ENCODE results near the gene TMEM203.
"Not testable (repeated sequence)": the region's sequence is repeated elsewhere in the genome, so short reads cannot be mapped to it uniquely, and the experiment has no call there.

Gene TMEM203

DNA sequence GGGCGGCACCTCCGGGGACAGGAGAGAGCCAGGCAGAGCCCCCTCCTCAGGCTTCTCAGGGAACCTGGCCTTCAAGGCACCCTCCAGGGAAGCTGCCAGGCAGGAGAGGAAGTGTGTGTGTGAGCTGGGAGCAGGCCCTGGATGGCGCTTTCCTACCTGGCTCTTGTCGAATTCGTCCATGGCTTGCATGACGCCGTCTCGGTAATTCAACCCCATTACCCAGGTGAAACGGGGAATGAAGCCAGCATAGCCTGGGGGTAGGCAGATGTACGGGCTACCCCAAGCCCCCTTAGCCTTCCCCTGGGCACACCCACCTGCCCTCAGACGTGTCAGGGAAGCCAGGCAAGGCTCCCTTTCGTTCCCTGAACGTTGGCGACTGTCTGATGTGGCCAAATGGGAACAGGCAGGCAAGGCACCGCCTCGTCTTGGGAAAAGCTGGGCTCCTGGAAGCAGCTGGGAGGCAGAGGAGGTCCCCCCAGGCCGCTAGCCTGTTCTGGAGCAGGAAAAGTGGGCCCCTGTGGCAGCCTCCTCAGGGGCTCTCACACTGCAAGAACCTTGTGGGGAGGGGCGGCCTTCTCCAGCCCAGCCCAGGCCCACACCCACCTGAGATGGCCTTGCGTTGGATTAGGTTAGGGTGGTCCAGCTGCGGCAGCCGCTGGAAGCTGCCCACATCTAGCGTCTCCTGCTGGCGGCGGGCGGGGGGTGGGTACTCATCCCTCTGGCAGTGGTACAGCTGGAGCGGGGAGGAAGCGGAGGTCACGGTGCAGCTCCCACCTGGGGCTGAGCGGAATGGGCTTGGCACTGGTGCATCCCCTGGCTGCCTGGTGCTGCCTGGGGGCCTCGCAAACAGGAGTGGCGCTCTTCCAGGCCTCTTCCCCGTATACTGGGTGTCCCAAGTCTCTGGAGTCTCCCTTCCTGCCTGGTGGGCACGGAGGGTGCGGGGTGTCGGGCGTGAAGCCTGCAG is 39.3 kb upstream of the TMEM203 start:
- H3K4me3 ChIP-seq (replicated peaks in 1 of 2; ENCODE audit: low read depth in 2 of 2, low read length in 2 of 2): no peak overlapping the region
- peak in 1 of 2 donors; percentile 10 for DNase-seq (ENCODE audit: low read depth in 2 of 2)
- TF ChIP-seq, protein P1, sequence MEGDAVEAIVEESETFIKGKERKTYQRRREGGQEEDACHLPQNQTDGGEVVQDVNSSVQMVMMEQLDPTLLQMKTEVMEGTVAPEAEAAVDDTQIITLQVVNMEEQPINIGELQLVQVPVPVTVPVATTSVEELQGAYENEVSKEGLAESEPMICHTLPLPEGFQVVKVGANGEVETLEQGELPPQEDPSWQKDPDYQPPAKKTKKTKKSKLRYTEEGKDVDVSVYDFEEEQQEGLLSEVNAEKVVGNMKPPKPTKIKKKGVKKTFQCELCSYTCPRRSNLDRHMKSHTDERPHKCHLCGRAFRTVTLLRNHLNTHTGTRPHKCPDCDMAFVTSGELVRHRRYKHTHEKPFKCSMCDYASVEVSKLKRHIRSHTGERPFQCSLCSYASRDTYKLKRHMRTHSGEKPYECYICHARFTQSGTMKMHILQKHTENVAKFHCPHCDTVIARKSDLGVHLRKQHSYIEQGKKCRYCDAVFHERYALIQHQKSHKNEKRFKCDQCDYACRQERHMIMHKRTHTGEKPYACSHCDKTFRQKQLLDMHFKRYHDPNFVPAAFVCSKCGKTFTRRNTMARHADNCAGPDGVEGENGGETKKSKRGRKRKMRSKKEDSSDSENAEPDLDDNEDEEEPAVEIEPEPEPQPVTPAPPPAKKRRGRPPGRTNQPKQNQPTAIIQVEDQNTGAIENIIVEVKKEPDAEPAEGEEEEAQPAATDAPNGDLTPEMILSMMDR (IDR thresholded peaks at IDR 0.05; ENCODE audit: low read depth, low read length): no peak

DNA sequence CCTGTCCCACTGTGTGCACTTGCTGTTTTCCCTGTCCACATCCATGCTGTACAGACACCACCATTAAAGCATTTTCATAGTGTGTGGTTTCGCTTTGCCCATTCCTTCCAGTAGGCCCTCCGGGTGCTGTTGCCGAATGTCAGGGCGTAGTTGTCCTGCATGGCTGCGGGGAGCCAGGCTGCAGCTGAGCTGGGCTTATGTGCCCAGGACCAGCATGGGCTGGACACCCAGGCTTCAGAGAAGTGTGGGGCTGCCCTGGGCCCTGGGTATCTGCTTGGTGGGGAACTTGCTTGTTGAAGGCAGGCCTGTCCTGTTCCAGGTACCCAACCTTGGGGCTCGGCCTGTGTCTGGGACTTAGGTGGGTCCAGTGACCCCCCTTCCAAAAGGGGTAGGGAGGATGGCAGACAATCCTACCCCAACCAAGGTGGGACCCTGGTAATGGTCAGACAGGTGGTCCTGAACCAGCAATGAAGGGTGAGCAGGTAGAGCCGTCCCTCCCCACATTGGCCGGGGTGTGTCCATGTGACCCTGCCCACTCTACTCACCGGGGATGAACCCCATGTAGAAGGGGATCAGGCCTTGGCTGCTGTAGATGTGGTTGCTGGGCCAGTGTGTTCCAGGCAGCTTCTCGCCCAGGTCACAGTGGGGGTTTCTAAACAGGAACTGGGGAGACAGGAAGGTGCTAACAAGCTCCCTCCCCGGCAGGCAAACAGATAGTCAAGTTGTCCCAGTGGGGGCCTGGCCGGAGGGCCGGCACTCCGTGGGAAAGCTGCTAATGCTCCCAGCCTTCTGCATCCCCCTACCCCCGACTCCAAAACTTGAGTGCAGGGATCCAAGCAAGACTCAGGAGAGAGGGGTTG is 38.4 kb upstream of the TMEM203 start:
- DNase-seq (ENCODE audit: low read depth in 2 of 2): peak in 1 of 2 donors; percentile 20
- TF ChIP-seq, protein P1 (IDR thresholded peaks at IDR 0.05; ENCODE audit: low read depth, low read length): no peak
- H3K4me3 ChIP-seq (replicated peaks in 1 of 2; ENCODE audit: low read depth in 2 of 2, low read length in 2 of 2): no peak overlapping the region

DNA sequence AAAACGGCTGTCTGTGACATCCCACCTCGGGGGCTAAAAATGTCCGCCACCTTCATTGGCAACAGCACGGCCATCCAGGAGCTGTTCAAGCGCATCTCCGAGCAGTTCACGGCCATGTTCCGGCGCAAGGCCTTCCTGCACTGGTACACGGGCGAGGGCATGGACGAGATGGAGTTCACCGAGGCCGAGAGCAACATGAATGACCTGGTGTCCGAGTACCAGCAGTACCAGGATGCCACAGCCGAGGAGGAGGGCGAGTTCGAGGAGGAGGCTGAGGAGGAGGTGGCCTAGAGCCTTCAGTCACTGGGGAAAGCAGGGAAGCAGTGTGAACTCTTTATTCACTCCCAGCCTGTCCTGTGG is 37.8 kb upstream of the TMEM203 start:
- not testable (repeated sequence) for DNase-seq (ENCODE audit: low read depth in 2 of 2)
- H3K4me3 ChIP-seq (replicated peaks in 1 of 2; ENCODE audit: low read depth in 2 of 2, low read length in 2 of 2): peak overlapping the region in 1 of 2 donors; percentile 93

DNA sequence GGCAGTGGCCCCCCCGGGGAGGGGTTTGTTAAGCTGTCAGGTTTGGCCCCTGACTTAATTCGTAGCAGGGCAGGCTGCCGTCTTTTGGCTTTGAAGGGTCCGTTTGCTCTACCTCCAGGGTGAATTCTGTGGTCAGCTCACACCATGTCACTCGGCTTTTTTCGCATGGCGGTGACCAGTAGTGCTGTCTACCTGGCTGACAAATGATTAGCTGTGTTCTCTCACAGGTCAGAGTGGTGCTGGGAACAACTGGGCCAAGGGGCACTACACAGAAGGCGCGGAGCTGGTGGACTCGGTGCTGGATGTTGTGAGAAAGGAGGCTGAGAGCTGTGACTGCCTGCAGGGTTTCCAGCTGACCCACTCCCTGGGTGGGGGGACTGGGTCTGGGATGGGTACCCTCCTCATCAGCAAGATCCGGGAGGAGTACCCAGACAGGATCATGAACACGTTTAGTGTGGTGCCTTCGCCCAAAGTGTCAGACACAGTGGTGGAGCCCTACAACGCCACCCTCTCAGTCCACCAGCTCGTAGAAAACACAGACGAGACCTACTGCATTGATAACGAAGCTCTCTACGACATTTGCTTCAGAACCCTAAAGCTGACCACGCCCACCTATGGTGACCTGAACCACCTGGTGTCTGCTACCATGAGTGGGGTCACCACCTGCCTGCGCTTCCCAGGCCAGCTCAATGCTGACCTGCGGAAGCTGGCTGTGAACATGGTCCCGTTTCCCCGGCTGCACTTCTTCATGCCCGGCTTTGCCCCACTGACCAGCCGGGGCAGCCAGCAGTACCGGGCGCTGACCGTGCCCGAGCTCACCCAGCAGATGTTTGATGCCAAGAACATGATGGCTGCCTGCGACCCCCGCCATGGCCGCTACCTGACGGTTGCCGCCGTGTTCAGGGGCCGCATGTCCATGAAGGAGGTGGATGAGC is 37.1 kb upstream of the TMEM203 start:
- DNase-seq (ENCODE audit: low read depth in 2 of 2): peak in 1 of 2 donors; percentile 10
- TF ChIP-seq, protein P1 (IDR thresholded peaks at IDR 0.05; ENCODE audit: low read depth, low read length): no peak

DNA sequence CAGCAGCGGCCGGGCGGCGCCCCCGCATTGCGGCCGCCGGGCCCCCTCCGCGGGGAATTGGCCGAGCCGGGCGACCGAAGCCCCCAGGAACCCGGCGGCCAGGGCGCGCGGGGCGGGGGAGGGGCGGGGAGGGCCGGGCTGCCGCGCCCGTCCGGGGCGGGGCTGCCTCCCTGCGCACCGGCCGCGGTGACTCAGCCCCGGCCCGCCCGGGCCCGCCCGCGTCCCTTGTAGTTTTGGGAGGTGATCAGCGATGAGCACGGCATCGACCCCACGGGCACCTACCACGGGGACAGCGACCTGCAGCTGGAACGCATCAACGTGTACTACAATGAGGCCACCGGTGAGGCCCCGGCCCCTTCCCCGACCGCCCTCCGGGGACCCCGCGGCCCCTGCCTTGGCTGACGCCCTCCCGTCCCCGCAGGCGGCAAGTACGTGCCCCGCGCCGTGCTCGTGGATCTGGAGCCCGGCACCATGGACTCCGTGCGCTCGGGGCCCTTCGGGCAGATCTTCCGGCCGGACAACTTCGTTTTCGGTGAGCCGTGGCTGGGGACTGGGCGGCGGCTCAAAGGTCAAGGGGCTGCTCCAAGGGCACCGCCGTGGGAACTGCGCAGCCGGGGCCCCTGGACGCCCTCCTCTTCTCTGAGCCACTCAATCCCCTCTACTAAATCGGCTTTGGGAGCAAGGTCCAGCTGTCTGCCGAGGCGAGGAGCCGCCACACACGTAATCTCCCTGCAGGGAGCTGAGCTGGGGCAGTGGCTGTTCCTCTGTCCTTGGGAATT is 36.2 kb upstream of the TMEM203 start:
- TF ChIP-seq, protein P1 (IDR thresholded peaks at IDR 0.05; ENCODE audit: low read depth, low read length): no peak
- H3K4me3 ChIP-seq (replicated peaks in 1 of 2; ENCODE audit: low read depth in 2 of 2, low read length in 2 of 2): peak overlapping the region; percentile 70 to 93
- DNase-seq (ENCODE audit: low read depth in 2 of 2): peak; percentile 44 to 54

More for the DNA sequence above, 37.1 kb upstream of the TMEM203 start:
- peak overlapping the region; percentile 70 to 93 for H3K4me3 ChIP-seq (replicated peaks in 1 of 2; ENCODE audit: low read depth in 2 of 2, low read length in 2 of 2)

DNA sequence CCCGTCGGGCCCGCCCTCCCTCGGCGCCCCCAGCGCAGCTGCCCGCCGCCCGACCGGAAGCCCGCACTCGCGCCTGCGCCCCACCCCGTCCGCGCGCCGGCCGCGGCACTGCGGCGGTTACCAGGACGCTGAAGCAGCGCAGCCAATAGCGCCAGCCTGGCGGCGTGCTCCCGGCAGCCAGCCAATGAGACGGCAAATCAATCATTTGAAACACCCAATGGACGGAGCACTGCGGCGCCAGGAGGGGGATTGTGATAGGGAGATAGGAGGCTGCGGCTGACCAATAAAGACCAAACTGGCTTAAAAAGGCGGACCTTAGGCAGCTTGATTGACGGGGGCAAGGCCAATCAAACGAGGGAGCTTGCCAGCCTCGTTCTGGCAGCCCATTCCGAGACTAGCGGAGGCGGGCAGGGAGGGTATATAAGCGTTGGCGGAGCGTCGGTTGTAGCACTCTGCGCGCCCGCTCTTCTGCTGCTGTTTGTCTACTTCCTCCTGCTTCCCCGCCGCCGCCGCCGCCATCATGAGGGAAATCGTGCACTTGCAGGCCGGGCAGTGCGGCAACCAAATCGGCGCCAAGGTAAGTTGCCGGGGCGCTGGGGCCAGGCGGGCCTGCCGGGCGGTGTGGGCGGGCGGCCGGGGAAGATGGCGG is 35.5 kb upstream of the TMEM203 start, which contains the start of gene TUBB4B:
Gene TUBB4B (plus strand): TSS at position 447 of the 649 bp plus-strand sequence. CDS start 74 bp downstream, at position 521.
- peak within 1 kb of the TSS; percentile 70 to 93 for H3K4me3 ChIP-seq (replicated peaks in 1 of 2; ENCODE audit: low read depth in 2 of 2, low read length in 2 of 2)
- DNase-seq (ENCODE audit: low read depth in 2 of 2): peak; percentile 100
- TF ChIP-seq, protein P1 (IDR thresholded peaks at IDR 0.05; ENCODE audit: low read depth, low read length): no peak
